ENCODE measurements around the gene DQX1. TPM values are rescaled to one million over a fixed set of nuclear protein-coding genes. Genes with fewer than 3 reads are reported as not detected.

Gene DQX1
- total RNA-seq, 4 donors from 2014 or later = 2.7 to 12.8 (median 6.4) TPM

- Histone ChIP-seq H3K4me3 (no peak overlapping the region), H3K27me3 (no peaks in the 10 kb centered on the region), H3K36me3 (peaks cover 17% of the 10 kb centered on the region), H3K27ac (no peak overlapping the region), H3K4me1 (peaks cover 14% of the 10 kb centered on the region), H3K9me3 (no peaks in the 10 kb centered on the region)
- 77% methylated on average over 12 of the region's 12 CpGs for WGBS
- TF ChIP-seq EP300 (IDR thresholded peaks at IDR 0.05) = no peak
- no peak for TF ChIP-seq POLR2A (IDR thresholded peaks at IDR 0.05)
- TF ChIP-seq POLR2AphosphoS5 (IDR thresholded peaks at IDR 0.05) = no peak
- TF ChIP-seq, protein P1, sequence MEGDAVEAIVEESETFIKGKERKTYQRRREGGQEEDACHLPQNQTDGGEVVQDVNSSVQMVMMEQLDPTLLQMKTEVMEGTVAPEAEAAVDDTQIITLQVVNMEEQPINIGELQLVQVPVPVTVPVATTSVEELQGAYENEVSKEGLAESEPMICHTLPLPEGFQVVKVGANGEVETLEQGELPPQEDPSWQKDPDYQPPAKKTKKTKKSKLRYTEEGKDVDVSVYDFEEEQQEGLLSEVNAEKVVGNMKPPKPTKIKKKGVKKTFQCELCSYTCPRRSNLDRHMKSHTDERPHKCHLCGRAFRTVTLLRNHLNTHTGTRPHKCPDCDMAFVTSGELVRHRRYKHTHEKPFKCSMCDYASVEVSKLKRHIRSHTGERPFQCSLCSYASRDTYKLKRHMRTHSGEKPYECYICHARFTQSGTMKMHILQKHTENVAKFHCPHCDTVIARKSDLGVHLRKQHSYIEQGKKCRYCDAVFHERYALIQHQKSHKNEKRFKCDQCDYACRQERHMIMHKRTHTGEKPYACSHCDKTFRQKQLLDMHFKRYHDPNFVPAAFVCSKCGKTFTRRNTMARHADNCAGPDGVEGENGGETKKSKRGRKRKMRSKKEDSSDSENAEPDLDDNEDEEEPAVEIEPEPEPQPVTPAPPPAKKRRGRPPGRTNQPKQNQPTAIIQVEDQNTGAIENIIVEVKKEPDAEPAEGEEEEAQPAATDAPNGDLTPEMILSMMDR (IDR thresholded peaks at IDR 0.05) = no peak
- no peak for DNase-seq (ENCODE audit: low spot score in 2 of 2)
Observed at GRCh38 chr2:74534411-74534810, 8.4 kb upstream of the DQX1 start.

GRCh38 chr2:74533464-74533863 lies 7.4 kb upstream of the DQX1 start:
- peaks cover 17% of the 10 kb centered on the region for H3K36me3 ChIP-seq
- no peak overlapping the region for H3K4me3 ChIP-seq
- H3K9me3 ChIP-seq = no peaks in the 10 kb centered on the region
- H3K4me1 ChIP-seq = peaks cover 21% of the 10 kb centered on the region
- H3K27ac ChIP-seq = no peak overlapping the region
- TF ChIP-seq POLR2AphosphoS5 (IDR thresholded peaks at IDR 0.05) (no peak), EP300 (IDR thresholded peaks at IDR 0.05) (no peak), POLR2A (IDR thresholded peaks at IDR 0.05) (no peak)
- TF ChIP-seq, protein P1 (IDR thresholded peaks at IDR 0.05) = no peak
- H3K27me3 ChIP-seq = no peaks in the 10 kb centered on the region
- WGBS = 86% methylated on average over 4 of the region's 4 CpGs
- no peak for DNase-seq (ENCODE audit: low spot score in 2 of 2)

DNA sequence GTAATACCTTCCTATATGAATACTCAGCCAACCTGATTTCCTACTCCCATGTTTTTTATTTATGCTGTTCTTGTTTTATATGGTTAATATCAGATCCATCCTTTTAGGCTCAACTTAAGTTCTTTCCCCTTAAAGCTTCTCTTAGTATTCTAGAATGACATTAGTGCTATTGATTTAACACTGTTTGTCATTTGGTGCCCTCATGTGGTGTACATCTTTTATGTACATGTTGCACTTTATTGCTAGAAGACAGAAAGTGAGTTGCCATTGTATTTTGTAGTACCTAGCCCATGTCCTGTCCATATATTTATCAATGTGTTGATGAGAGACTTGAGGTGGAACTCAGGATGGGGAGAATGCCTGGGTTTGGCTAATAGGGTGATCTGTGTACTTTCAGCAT lies 6.2 kb upstream of the DQX1 start:
- no peaks in the 10 kb centered on the region for H3K27me3 ChIP-seq
- DNase-seq (ENCODE audit: low spot score in 2 of 2) = no peak
- peaks cover 30% of the 10 kb centered on the region for H3K4me1 ChIP-seq
- H3K36me3 ChIP-seq = peaks cover 28% of the 10 kb centered on the region
- TF ChIP-seq, protein P1 (IDR thresholded peaks at IDR 0.05) = no peak
- TF ChIP-seq POLR2AphosphoS5 (IDR thresholded peaks at IDR 0.05) = no peak
- TF ChIP-seq POLR2A (IDR thresholded peaks at IDR 0.05) = no peak
- TF ChIP-seq EP300 (IDR thresholded peaks at IDR 0.05) = no peak
- no peak overlapping the region for H3K27ac ChIP-seq
- H3K4me3 ChIP-seq = no peak overlapping the region
- H3K9me3 ChIP-seq = no peaks in the 10 kb centered on the region

DNA sequence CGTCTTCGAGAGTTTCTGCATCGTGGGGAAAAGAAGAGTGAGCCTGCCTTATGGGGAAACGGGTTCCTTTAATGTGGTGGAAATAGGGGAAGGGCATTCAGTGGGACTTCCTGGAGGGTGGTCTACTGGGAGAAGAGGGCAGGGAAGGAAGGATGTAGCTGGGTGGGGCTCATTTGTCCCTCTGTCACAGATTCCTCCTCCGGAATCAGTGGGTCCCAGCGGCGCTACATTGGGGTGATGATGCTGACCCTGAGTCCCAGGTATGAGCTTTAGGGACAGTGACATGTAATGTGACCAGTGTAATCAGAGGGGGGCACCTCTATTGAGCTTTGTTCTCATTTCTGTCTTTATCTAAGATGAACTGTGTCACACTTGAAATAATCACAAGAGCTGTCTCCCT lies 5.6 kb upstream of the DQX1 start:
- Histone ChIP-seq H3K9me3 (no peaks in the 10 kb centered on the region), H3K27me3 (no peaks in the 10 kb centered on the region), H3K4me1 (peaks cover 30% of the 10 kb centered on the region), H3K27ac (no peak overlapping the region), H3K36me3 (peaks cover 34% of the 10 kb centered on the region), H3K4me3 (no peak overlapping the region)
- 83% methylated on average over 7 of the region's 7 CpGs for WGBS
- TF ChIP-seq POLR2AphosphoS5 (IDR thresholded peaks at IDR 0.05) (no peak), EP300 (IDR thresholded peaks at IDR 0.05) (no peak), POLR2A (IDR thresholded peaks at IDR 0.05) (no peak)
- TF ChIP-seq, protein P1 (IDR thresholded peaks at IDR 0.05) = no peak
- no peak for DNase-seq (ENCODE audit: low spot score in 2 of 2)

GRCh38 chr2:74530239-74531187 lies 4.5 kb upstream of the DQX1 start:
- Histone ChIP-seq H3K36me3 (peaks cover 45% of the 10 kb centered on the region), H3K4me3 (peak overlapping the region; percentile 80), H3K27me3 (no peaks in the 10 kb centered on the region), H3K9me3 (no peaks in the 10 kb centered on the region), H3K4me1 (peaks cover 35% of the 10 kb centered on the region), H3K27ac (peak overlapping the region; percentile 92)
- no peak for TF ChIP-seq EP300 (IDR thresholded peaks at IDR 0.05)
- TF ChIP-seq, protein P1 (IDR thresholded peaks at IDR 0.05) = no peak
- DNase-seq (ENCODE audit: low spot score in 2 of 2) = peak in 1 of 2 donors; percentile 77
- 4% methylated on average over 26 of the region's 54 CpGs for WGBS

Measured in suprapubic skin (tissue), 4 donors.